Body of pancreas (tissue), 4 donors: ENCODE measurements around the gene MTMR2. TPM values are rescaled to one million over a fixed set of nuclear protein-coding genes. Genes with fewer than 3 reads are reported as not detected.

ENCODE experiments used
- ATAC-seq: fragments of 150-250 bp; one replicate; pipeline ENCODE4 v1.9.1; 2016
- DNase-seq, 4 donors: peaks; one replicate each; pipeline ENCODE4 v3.0.0-alpha.2; 2019
- H3K27ac ChIP-seq, 4 donors: fragments of 200-600 bp; sonication (generic); 1 replicate in 3 of 4; 2 replicates in 1 of 4; pipeline versions ENCODE4 v1.5.1 to v1.6.1; 2016 to 2019; ENCODE audit warnings: mild to moderate bottlenecking in 1 of 4, mixed read lengths in 1 of 4, moderate library complexity in 1 of 4
- H3K27me3 ChIP-seq, 2 donors: fragments of 200-600 bp; sonication (generic); one replicate each; pipeline ENCODE4 v1.6.0; 2016; ENCODE audit warnings: mild to moderate bottlenecking in 1 of 2
- H3K36me3 ChIP-seq, 2 donors: fragments of 200-600 bp; sonication (generic); replicated peaks in 1 of 2; 2 replicates each; pipeline ENCODE4 v1.5.1; 2016; ENCODE audit warnings: low read depth in 2 of 2; ENCODE audit not compliant: insufficient read depth in 1 of 2
- H3K4me1 ChIP-seq: fragments of 200-600 bp; sonication (generic); one replicate; pipeline ENCODE4 v1.6.0; 2016
- H3K4me3 ChIP-seq, 2 donors: fragments of 200-600 bp; sonication (generic); 1 replicate in 1 of 2; 2 replicates in 1 of 2; pipeline ENCODE4 v1.5.1; 2016 to 2019
- H3K9me3 ChIP-seq, 3 donors: fragments of 200-600 bp; sonication (generic); 1 replicate in 2 of 3; 2 replicates in 1 of 3; pipeline ENCODE4 v1.5.1; 2016
- POLR2A ChIP-seq, 3 donors: fragments of 450-650 bp; IDR thresholded peaks; one replicate each; pipeline ENCODE4 v1.6.1; 2016; ENCODE audit warnings: antibody characterized with exemption in 3 of 3, mild to moderate bottlenecking in 2 of 3
- WGBS, 2 donors: methylation state at CpG; one replicate each; pipeline ENCODE4 v1.1.5; 2017; 5-methylcytosine and 5-hydroxymethylcytosine counted together
- intact Hi-C: fragments of 100-400 bp; cut with DNase I; formaldehyde crosslinking; loops from one replicate; pipeline ENCODE4 v1.15.1; 2023
- total RNA-seq, 2 donors: library from RNA; depleted of rRNA; stranded (reverse); fragments of >200 nt; gene quantifications; one replicate each; pipeline ENCODE4 v1.1.0, GENCODE V29; 2016
- TF ChIP-seq, protein P1 (sequence below), 7 experiments: fragments of 450-650 bp in 4 of 7; fragments of 200-600 bp in 3 of 7; sonication (generic) in 3 of 7; IDR thresholded peaks; one replicate each; pipeline ENCODE4 v1.5.1; 2016 to 2019; ENCODE audit warnings: antibody characterized with exemption in 7 of 7

The MTMR2 gene
- total RNA-seq, 2 donors from 2014 or later = 6.9 to 14.5 TPM

DNA sequence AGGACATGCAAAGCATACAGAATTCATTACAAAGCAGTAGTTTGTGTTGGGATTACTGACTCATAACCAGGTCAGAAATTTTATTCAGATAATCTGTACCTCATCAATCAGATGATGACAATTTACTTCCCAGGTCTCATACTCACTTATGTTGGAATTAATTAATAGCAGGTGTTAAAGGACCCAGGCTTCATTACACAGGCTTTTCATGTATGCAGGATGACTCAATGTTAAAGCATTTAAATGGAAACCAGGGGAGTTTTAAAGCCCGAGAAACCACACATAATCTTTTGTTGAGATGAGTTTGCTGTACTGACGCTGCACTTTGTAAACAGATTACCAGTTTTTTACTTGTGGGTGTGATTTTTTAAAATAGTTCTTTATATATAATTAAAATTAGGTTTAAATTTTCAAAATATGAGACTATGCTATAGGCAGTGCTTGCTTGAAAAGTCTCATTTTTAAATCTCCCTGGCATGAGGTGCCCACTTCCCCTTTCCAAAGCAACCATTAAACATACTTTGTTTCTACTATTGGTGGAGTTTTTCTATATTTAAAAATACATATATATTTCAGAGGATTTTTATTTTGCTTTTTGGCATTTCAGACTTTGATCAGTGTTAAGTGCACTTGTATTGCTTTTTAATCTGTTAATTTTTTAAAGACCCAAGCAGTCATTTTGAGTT, 92.6 kb downstream of the MTMR2 start:
- ATAC-seq = peak; percentile 60
- 54 to 58% methylated on average over 2 of the region's 2 CpGs for WGBS, 2 donors
- H3K4me3 ChIP-seq = no peak overlapping the region
- TF ChIP-seq POLR2A (IDR thresholded peaks at IDR 0.05) = no peak
- TF ChIP-seq, protein P1, sequence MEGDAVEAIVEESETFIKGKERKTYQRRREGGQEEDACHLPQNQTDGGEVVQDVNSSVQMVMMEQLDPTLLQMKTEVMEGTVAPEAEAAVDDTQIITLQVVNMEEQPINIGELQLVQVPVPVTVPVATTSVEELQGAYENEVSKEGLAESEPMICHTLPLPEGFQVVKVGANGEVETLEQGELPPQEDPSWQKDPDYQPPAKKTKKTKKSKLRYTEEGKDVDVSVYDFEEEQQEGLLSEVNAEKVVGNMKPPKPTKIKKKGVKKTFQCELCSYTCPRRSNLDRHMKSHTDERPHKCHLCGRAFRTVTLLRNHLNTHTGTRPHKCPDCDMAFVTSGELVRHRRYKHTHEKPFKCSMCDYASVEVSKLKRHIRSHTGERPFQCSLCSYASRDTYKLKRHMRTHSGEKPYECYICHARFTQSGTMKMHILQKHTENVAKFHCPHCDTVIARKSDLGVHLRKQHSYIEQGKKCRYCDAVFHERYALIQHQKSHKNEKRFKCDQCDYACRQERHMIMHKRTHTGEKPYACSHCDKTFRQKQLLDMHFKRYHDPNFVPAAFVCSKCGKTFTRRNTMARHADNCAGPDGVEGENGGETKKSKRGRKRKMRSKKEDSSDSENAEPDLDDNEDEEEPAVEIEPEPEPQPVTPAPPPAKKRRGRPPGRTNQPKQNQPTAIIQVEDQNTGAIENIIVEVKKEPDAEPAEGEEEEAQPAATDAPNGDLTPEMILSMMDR (IDR thresholded peaks at IDR 0.05) = no peak
- H3K27me3 ChIP-seq = no peaks in the 10 kb centered on the region
- no peaks in the 10 kb centered on the region for H3K9me3 ChIP-seq
- H3K36me3 ChIP-seq = peaks cover 0 to 17% of the 10 kb centered on the region in 2 donors
- no peaks in the 10 kb centered on the region for H3K4me1 ChIP-seq
- intact Hi-C loops = no loop called here
- H3K27ac ChIP-seq = peak overlapping the region in 2 of 4 donors; percentile 11 to 61
- peak in 1 of 4 donors; percentile 3 for DNase-seq

DNA sequence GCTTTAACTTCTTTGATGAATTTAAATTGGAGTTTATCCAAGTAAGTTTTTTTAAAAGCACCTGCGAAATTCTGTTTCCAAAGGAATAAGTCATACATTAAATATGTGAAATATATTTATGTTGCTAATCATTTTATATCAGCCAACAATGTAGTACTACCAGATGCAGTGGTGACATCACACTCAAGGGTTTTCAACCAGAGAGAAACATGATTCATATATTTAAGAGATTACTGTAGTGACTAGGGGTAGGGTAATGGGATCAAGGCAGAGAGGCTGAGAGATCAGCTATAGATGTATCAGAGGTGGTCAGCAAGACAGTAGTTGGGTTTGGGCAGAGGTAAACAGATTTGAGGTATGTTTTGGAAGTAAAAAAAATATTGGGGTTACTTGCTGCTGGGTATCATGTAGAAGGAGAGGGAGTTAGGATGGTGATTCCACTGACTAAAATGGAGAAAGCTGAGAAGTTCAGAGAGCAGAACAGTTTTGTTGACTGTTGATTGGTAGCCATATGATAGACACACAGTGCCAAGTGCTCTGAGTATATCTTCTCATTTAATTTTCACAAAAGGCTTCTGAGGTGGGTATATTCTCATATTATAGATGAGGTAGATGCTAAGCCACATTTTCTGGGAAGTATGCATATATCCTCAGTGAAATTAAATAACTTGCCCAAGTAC, 94.2 kb downstream of the MTMR2 start:
- no peak for ATAC-seq
- TF ChIP-seq POLR2A (IDR thresholded peaks at IDR 0.05) = no peak
- TF ChIP-seq, protein P1 (IDR thresholded peaks at IDR 0.05) = no peak
- Histone ChIP-seq H3K4me1 (no peaks in the 10 kb centered on the region), H3K27me3 (no peaks in the 10 kb centered on the region), H3K4me3 (no peak overlapping the region), H3K36me3 (peaks cover 0 to 13% of the 10 kb centered on the region in 2 donors), H3K9me3 (no peaks in the 10 kb centered on the region), H3K27ac (no peak overlapping the region)
- intact Hi-C loops = no loop called here
- WGBS, 2 donors = 90% methylated on average over 1 of the region's 1 CpG
- DNase-seq = no peak

- no peak overlapping the region for H3K27ac ChIP-seq
- no peak for DNase-seq
- no peak overlapping the region for H3K4me3 ChIP-seq
- no peaks in the 10 kb centered on the region for H3K4me1 ChIP-seq
- intact Hi-C loops = no loop called here
- 88 to 95% methylated on average over 4 of the region's 4 CpGs for WGBS, 2 donors
- peaks cover 0 to 10% of the 10 kb centered on the region in 2 donors for H3K36me3 ChIP-seq
- no peak for ATAC-seq
- no peaks in the 10 kb centered on the region for H3K9me3 ChIP-seq
- TF ChIP-seq, protein P1 (IDR thresholded peaks at IDR 0.05) = no peak
- no peak for TF ChIP-seq POLR2A (IDR thresholded peaks at IDR 0.05)
- no peaks in the 10 kb centered on the region for H3K27me3 ChIP-seq
These were observed 96.2 kb downstream of the MTMR2 start for GRCh38 chr11:95827696-95828095.

GRCh38 chr11:95821640-95822039, 102.3 kb downstream of the MTMR2 start:
- TF ChIP-seq POLR2A (IDR thresholded peaks at IDR 0.05) = no peak
- TF ChIP-seq, protein P1 (IDR thresholded peaks at IDR 0.05) = no peak
- 30 to 35% methylated on average over 2 of the region's 2 CpGs for WGBS, 2 donors

More at GRCh38 chr11:95821640-95822039, 102.3 kb downstream of the MTMR2 start:
- Histone ChIP-seq H3K27me3 (no peaks in the 10 kb centered on the region), H3K9me3 (no peaks in the 10 kb centered on the region), H3K36me3 (peaks cover 0 to 1% of the 10 kb centered on the region in 2 donors), H3K4me1 (no peaks in the 10 kb centered on the region), H3K4me3 (no peak overlapping the region), H3K27ac (no peak overlapping the region)
- ATAC-seq (peak; percentile 56), DNase-seq (no peak)
- intact Hi-C loops = no loop called here
